GM18907 (cell line): ENCODE results near the gene KCTD19.

Experiments
- ATAC-seq: cut with Tn5 transposase; IDR thresholded peaks from one replicate; pipeline ENCODE4 v1.9.1; 2021; ENCODE audit warnings: mild to moderate bottlenecking, moderate library complexity; ENCODE audit not compliant: unreplicated experiment

Gene KCTD19

GRCh38 chr16:67260426-67261063 is 66.0 kb downstream of the KCTD19 start:
- ATAC-seq: no peak

DNA sequence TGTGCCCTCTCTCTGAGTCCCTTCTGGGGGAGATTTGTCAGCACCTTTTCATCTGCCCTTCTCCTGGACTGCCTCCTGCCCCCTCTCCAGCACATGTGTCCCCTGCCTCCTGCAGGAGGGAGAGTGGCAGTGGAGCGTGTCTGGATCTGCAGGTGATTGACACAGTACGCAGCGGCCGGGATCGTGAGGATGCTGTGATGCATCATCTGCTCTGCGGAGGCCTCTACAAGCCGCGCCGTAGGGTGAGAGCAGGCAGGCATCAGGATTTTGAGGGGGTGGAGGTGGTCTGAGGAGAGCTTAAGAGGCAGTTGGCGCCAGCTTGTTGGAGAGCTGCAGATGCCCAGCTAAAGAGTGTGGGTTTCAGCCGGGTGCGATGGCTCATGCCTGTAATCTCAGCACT is 66.8 kb downstream of the KCTD19 start:
- ATAC-seq: no peak

DNA sequence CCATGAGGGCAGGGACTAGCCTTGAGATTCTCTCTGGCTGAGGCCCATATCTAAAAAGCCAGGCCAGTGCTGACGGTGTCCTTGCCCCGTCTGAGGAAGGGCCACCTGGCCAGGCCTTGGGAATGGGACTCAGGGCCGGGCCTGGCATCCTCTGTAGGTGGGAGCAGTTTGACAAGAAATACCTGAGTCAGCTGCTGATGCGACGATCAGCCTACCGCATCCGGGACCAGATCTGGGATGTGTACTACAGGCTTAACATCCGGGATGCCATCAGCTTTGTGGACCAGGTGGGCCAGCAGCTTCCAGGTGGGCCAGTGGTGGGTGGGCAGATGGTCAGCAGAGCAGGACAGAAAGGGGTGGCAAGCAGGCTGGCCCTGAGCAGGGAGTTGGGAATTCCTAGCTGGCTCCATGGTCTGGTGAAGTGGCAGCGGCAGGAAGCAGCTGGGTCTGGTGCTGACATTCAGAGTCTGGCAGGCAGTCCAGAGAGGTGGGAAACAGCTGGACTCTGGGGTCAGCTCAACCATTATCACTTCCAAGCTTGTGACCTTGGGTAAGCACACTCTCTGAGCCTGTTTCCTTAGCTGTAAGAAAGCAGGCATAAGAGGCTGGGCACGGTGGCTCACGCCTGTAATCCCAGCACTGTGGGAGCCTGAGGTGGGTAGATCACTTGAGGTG is 68.2 kb downstream of the KCTD19 start:
- ATAC-seq: no peak

DNA sequence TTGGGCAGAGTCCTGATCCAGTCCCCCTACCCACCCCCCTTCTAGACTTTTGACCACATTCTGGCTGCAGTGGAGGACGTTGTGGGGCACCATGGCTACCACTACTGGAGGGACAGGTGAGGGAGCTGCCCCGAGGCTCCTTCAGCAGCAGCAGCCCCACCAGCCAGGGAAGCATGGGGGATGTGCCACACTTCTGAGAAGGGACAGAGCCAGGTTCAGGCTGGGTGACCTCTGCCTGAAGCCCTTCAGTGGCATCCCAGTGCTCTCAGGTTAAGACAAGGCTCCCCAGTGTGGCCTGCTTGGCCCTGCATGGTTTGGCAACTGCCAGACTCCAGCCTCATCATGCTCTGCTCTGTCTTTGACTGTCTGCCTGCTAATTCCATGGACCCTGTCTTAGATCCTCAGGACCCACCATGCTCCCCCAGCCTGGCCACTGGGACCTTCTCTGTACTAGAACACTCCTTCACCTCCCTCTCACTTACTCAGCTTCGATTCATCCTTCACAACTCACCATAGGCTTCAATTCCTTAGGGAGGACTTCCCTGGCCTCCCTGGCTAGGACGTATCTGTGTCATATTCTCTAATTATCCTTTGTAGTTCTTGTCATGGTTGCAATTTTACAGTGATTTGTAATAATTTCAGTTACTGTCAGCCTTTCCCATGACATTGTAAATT is 68.9 kb downstream of the KCTD19 start:
- ATAC-seq: no peak

- ATAC-seq: no peak
These were observed 69.8 kb downstream of the KCTD19 start for GRCh38 chr16:67256701-67257230.

DNA sequence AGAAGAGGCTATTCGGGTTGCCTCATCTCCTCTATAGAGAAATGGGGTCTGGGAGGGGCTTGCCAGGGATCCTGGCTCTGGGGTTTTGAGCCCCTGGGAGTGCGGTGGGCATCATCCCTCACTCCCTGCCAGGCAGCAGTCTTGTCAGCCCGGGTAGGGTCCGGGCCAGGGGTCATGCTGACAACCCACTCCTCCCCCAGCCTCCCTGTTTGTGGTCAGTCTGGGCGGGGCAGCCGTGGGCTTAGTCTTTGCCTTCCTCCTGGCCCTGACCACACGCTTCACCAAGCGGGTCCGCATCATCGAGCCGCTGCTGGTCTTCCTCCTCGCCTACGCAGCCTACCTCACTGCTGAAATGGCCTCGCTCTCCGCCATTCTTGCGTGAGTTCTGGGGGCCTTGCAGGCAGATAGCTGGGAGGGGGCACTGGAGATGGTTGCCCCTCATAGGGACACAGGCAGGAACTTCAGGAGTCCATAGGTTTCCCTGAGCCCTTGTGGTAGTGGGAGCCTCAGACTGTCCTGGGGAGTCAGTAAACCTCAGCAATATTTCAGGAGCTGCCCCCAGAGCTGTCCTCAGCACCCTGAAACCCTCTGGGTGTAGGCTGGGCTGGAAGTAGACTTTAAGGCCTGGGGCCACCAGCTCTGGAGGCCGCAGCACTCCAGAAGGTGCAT is 70.9 kb downstream of the KCTD19 start:
- ATAC-seq: no peak

DNA sequence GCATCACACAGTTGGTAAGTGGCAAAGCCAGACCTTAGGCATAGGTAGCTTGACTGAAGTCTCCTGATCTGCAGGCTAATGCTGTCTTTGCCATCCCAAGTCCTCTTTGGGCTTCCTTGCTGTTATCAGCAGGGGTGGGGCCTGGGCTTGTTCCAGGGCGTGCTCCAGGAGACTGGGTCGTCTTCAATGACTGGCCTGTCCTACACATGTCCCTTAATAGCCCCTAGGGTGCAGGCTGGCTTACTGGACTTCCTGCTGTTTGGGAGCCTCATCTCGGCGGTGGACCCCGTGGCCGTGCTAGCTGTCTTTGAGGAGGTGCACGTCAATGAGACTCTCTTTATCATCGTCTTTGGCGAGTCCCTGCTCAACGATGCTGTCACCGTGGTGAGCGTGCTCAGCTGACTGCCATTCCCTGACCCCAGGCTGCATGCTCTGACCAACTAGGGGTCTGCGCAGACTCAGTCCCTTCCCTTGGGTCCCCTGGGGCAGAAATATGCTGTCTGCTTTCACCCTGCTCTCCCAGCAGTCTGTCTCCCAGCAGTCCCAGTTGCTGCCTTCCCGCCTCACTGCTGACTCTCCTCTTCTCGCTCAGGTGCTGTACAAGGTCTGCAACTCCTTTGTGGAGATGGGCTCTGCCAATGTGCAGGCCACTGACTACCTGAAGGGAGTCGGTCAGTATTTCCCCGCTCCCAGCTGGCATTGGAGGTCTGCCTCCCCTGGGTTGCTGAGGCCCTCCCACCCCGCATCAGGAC is 71.6 kb downstream of the KCTD19 start:
- ATAC-seq: no peak

- no peak for ATAC-seq
These were observed 73.7 kb downstream of the KCTD19 start for GRCh38 chr16:67252609-67253497.

DNA sequence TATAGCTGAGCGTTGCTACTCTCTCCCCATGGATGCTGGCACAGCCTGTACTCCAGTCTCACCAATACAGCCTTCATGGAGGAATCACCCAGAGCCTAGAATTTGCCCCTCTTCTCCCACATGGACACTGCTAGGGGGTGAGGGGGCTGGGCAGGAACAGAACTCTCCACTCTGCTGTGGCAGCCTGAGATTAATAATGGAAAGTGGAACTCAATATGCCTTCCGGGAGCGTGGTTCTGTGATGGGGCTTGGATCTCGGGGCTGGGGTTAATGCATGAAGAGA is 76.6 kb downstream of the KCTD19 start:
- no peak for ATAC-seq

DNA sequence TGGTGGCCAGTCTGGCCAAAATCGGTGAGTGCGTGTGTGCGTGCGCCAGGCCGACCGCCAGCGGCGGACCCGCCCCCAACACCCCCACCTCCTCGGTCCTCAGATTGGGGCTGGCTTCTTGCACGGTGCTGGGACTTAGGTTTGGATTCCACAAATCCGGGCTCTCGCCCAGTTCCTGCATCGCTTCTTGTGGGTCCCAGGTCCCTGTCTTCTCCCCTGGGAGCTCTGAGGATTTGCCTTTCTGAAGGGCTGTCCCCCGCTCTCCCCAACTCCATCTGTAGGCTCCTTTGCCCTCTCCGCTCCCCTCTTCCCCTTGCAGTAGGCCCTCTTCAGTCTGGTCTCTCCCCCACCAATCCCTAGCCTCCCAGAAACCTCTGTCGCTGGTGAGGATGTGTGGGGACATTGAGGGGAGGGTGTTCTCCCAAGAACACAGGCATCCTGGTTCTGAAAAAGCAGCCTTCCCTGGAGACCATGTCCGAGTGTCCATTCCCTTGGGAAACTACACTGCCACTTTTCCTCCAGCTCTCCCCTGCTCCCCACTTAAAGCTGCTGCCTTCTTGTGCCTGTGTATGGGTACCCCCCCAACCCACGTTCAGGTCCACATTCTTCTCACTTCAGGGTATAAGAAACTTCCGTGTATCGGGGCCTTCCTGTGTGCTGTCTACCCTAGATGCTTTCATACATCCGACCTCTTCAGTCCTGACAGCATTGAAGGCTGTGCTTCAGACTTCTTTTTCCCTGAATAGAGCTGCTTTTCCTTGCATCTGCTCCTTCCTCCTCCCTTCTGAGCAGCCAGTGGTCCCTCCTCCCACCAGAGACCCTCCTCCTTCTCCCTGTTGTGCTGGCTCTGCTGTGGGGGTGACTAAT is 77.1 kb downstream of the KCTD19 start:
- no peak for ATAC-seq

- ATAC-seq: no peak
These were observed 78.0 kb downstream of the KCTD19 start, which contains the start of gene SLC9A5 for GRCh38 chr16:67248401-67249177. Gene SLC9A5, plus strand, starts transcription at chr16:67248979. Its CDS starts 36 bp downstream, at chr16:67249015.

GRCh38 chr16:67248073-67248400 is 78.5 kb downstream of the KCTD19 start:
- ATAC-seq: no peak

GRCh38 chr16:67247192-67248072 is 79.1 kb downstream of the KCTD19 start, which contains the start of gene FHOD1:
Gene FHOD1, minus strand, starts transcription at chr16:67247481. Its CDS starts 71 bp downstream, at chr16:67247410.
- peak; percentile 56 for ATAC-seq

GRCh38 chr16:67246756-67247191 is 79.8 kb downstream of the KCTD19 start:
- peak; percentile 13 for ATAC-seq

GRCh38 chr16:67246081-67246755 is 80.3 kb downstream of the KCTD19 start:
- peak; percentile 21 for ATAC-seq

DNA sequence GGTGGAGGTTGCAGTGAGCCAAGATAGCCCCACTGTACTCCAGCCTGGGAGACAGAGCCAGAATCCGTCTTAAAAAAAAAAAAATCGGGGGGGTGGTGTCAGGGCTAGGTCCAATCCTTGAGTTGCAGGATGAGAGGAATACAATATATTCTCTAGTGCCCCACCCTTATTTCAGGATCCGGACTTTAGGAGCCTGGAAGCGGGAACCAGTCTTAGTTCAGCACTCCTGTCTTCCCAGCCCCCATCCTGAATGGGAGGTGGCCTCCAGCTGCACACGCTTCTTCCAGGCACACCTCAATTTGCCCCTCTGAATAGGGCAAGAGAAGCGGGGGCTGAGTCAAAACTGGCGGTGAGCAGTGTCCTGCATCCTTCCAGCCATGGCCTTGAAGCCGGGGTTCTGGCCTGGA is 80.9 kb downstream of the KCTD19 start:
- ATAC-seq: no peak
